ENCODE results near the gene RNF212.
A peak's percentile ranks its signal among the peaks of the same experiment; 100 is the strongest.
"Not testable (repeated sequence)": the region's sequence is repeated elsewhere in the genome, so short reads cannot be mapped to it uniquely, and the experiment has no call there.

Gene RNF212

GRCh38 chr4:1113311-1114009 lies at the start of gene RNF212:
Gene RNF212 (minus strand): TSS chr4:1113564. CDS start chr4:1113464, 100 bp downstream.
- DNase-seq (ENCODE audit: low read depth in 2 of 2), result peak; percentile 25 to 49

GRCh38 chr4:1160351-1160750 lies 47.0 kb upstream of the RNF212 start:
- no peak for DNase-seq (ENCODE audit: low read depth in 2 of 2)

GRCh38 chr4:1156069-1156468 lies 42.7 kb upstream of the RNF212 start:
- no peak for DNase-seq (ENCODE audit: low read depth in 2 of 2)

GRCh38 chr4:1155314-1155713 lies 42.0 kb upstream of the RNF212 start:
- DNase-seq (ENCODE audit: low read depth in 2 of 2), result no peak

- DNase-seq (ENCODE audit: low read depth in 2 of 2), result no peak
Observed at GRCh38 chr4:1154523-1155182, 41.3 kb upstream of the RNF212 start.

- DNase-seq (ENCODE audit: low read depth in 2 of 2), result no peak
Observed at GRCh38 chr4:1154126-1154522, 40.8 kb upstream of the RNF212 start.

- no peak for DNase-seq (ENCODE audit: low read depth in 2 of 2)
Observed at GRCh38 chr4:1153567-1154090, 40.3 kb upstream of the RNF212 start.

- DNase-seq (ENCODE audit: low read depth in 2 of 2), result no peak
Observed at GRCh38 chr4:1152290-1152689, 38.9 kb upstream of the RNF212 start.

GRCh38 chr4:1151541-1151940 lies 38.2 kb upstream of the RNF212 start:
- no peak for DNase-seq (ENCODE audit: low read depth in 2 of 2)

GRCh38 chr4:1150875-1151274 lies 37.5 kb upstream of the RNF212 start:
- DNase-seq (ENCODE audit: low read depth in 2 of 2), result no peak

- DNase-seq (ENCODE audit: low read depth in 2 of 2), result no peak
Observed at GRCh38 chr4:1139860-1140259, 26.5 kb upstream of the RNF212 start.

GRCh38 chr4:1137850-1138249 lies 24.5 kb upstream of the RNF212 start:
- no peak for DNase-seq (ENCODE audit: low read depth in 2 of 2)

GRCh38 chr4:1137063-1137776 lies 23.9 kb upstream of the RNF212 start:
- no peak for DNase-seq (ENCODE audit: low read depth in 2 of 2)

GRCh38 chr4:1136048-1136447 lies 22.7 kb upstream of the RNF212 start:
- DNase-seq (ENCODE audit: low read depth in 2 of 2), result no peak

GRCh38 chr4:1133033-1133432 lies 19.7 kb upstream of the RNF212 start:
- DNase-seq (ENCODE audit: low read depth in 2 of 2), result no peak

GRCh38 chr4:1130316-1131186 lies 17.2 kb upstream of the RNF212 start:
- DNase-seq (ENCODE audit: low read depth in 2 of 2), result peak; percentile 53 to 73

- no peak for DNase-seq (ENCODE audit: low read depth in 2 of 2)
Observed at GRCh38 chr4:1126506-1126905, 13.1 kb upstream of the RNF212 start.

- not testable (repeated sequence) for DNase-seq (ENCODE audit: low read depth in 2 of 2)
Observed at GRCh38 chr4:1125466-1125865, 12.1 kb upstream of the RNF212 start.

GRCh38 chr4:1124818-1125217 lies 11.5 kb upstream of the RNF212 start:
- DNase-seq (ENCODE audit: low read depth in 2 of 2), result no peak

- no peak for DNase-seq (ENCODE audit: low read depth in 2 of 2)
Observed at GRCh38 chr4:1122505-1122904, 9.1 kb upstream of the RNF212 start.

- DNase-seq (ENCODE audit: low read depth in 2 of 2), result no peak
Observed at GRCh38 chr4:1116838-1117237, 3.5 kb upstream of the RNF212 start.
